CD4-positive, CD25-positive, alpha-beta regulatory T cell (primary cell): Measurements from ENCODE around the gene ADD2. TPM values are rescaled to one million over a fixed set of nuclear protein-coding genes. Genes with fewer than 3 reads are reported as not detected.

ENCODE experiments used
- ATAC-seq, 2 donors: fragments of 150-1000 bp; cut with Tn5 transposase; one replicate each; pipeline ENCODE4 v1.10.0; 2021; ENCODE audit warnings: low read depth in 2 of 2, moderate number of reproducible peaks in 2 of 2, moderate library complexity in 1 of 2
- DNase-seq, 3 donors: peaks; one replicate each; pipeline versions ENCODE4 v3.0.0 to v3.0.0-alpha.2; 2012 to 2022; ENCODE audit warnings: mixed read lengths in 1 of 3
- H3K27ac ChIP-seq: one replicate; pipeline ENCODE4 v1.7.0; 2013; ENCODE audit warnings: mild to moderate bottlenecking, low read length; ENCODE audit not compliant: insufficient read depth, poor library complexity, severe bottlenecking
- H3K27me3 ChIP-seq: one replicate; pipeline ENCODE4 v1.7.0; 2013; ENCODE audit warnings: low read length; ENCODE audit not compliant: control insufficient read depth, insufficient read depth
- H3K36me3 ChIP-seq: one replicate; pipeline ENCODE4 v1.7.0; 2013; ENCODE audit warnings: mild to moderate bottlenecking, low read length, moderate library complexity; ENCODE audit not compliant: control insufficient read depth, insufficient read depth
- H3K4me1 ChIP-seq: 2 replicates; pipeline ENCODE4 v1.7.0; 2013; ENCODE audit warnings: mild to moderate bottlenecking, low read length; ENCODE audit not compliant: insufficient read depth, control insufficient read depth, poor library complexity, severe bottlenecking
- H3K4me3 ChIP-seq: one replicate; pipeline ENCODE4 v1.7.0; 2013; ENCODE audit warnings: low read depth, mild to moderate bottlenecking, low read length, moderate library complexity
- H3K9me3 ChIP-seq, 2 experiments: 1 replicate in 1 of 2; 2 replicates in 1 of 2; pipeline ENCODE4 v1.7.0; 2013; ENCODE audit warnings: low read length in 2 of 2, mild to moderate bottlenecking in 1 of 2, moderate library complexity in 1 of 2; ENCODE audit not compliant: control insufficient read depth in 2 of 2
- H3K27ac Mint-ChIP-seq, 3 donors: one replicate each; pipeline ENCODE4 v1.8.0; 2020 to 2022; ENCODE audit warnings: mild to moderate bottlenecking in 3 of 3, mixed read lengths in 3 of 3, moderate library complexity in 2 of 3
- H3K27me3 Mint-ChIP-seq: one replicate; pipeline ENCODE4 v1.8.0; 2022; ENCODE audit warnings: mild to moderate bottlenecking, mixed read lengths
- H3K36me3 Mint-ChIP-seq: one replicate; pipeline ENCODE4 v1.8.0; 2020; ENCODE audit warnings: mixed read lengths
- H3K4me1 Mint-ChIP-seq, 4 donors: one replicate each; pipeline ENCODE4 v1.8.0; 2020 to 2022; ENCODE audit warnings: mixed read lengths in 4 of 4, mild to moderate bottlenecking in 1 of 4
- H3K4me3 Mint-ChIP-seq, 4 donors: one replicate each; pipeline ENCODE4 v1.8.0; 2020 to 2022; ENCODE audit warnings: mild to moderate bottlenecking in 4 of 4, mixed read lengths in 4 of 4, moderate library complexity in 3 of 4
- H3K9me3 Mint-ChIP-seq, 7 donors: one replicate each; pipeline ENCODE4 v1.8.0; 2020 to 2022; ENCODE audit warnings: mixed read lengths in 7 of 7, mild to moderate bottlenecking in 3 of 7, moderate library complexity in 2 of 7
- polyA plus RNA-seq, 4 donors: library from polyadenylated mRNA; unstranded; fragments of 300-500 nt; fragmentation: Illumina TruSeq; gene quantifications; one replicate each; pipeline ENCODE4 v1.2.3, GENCODE V29; 2021
- total RNA-seq: library from RNA; stranded (reverse); gene quantifications from one replicate; pipeline ENCODE4 v1.2.3, GENCODE V29; 2022

ADD2 gene
- total and polyA plus RNA-seq, 5 donors from 2014 or later = 0.02 to 0.67 TPM; not detected in 3

DNA sequence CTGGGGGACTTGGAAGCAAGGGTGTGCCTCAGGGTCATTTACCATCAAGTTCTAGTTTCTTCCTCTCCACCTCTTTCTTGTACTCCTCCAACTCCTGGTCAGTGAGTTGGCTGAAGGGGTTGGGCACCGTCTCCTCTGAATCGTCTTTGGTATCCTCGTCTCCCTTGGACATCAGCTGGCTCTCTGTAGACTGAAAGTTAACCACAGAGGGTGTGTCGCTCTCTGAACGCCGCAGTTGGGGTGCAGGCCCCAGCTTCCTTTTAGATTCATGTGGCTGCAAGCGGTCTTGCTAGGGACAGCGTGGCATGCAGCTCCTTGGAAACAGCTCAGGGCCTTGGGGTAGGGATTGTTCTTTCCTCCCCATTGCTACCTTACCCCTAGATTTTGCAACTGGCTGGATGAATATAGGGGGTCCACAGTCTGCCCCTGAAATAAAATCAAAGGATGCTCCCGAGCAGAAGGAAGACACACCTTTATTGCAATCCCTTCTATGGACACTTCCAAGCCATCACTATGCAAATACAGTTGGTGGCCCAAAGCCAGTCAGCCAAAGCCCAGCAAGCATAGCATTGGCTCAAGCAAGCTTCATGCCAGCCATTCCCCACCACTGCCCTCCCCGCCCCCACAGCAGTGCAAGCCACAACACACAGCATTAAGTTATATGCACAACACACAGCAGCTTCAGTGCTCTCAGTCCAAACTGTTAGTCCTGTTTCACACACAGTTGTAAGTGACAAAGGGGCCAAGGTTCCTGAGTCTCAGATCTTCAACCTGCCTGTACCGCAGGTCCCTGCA lies 93.2 kb downstream of the ADD2 start:
- DNase-seq (no peak), ATAC-seq (no peak)
- Mint-ChIP-seq H3K36me3 (no peaks in the 10 kb centered on the region), H3K27me3 (peaks cover 7% of the 10 kb centered on the region), H3K4me1 (peaks cover 0 to 3% (median 0%) of the 10 kb centered on the region in 4 donors), H3K27ac (no peak overlapping the region), H3K4me3 (no peak overlapping the region), H3K9me3 (peaks cover 0 to 3% (median 0%) of the 10 kb centered on the region in 7 donors)
- no peaks in the 10 kb centered on the region for H3K27me3 ChIP-seq
- no peaks in the 10 kb centered on the region for H3K4me1 ChIP-seq
- H3K36me3 ChIP-seq = no peaks in the 10 kb centered on the region
- no peak overlapping the region for H3K27ac ChIP-seq
- no peak overlapping the region for H3K4me3 ChIP-seq
- H3K9me3 ChIP-seq = no peaks in the 10 kb centered on the region

DNA sequence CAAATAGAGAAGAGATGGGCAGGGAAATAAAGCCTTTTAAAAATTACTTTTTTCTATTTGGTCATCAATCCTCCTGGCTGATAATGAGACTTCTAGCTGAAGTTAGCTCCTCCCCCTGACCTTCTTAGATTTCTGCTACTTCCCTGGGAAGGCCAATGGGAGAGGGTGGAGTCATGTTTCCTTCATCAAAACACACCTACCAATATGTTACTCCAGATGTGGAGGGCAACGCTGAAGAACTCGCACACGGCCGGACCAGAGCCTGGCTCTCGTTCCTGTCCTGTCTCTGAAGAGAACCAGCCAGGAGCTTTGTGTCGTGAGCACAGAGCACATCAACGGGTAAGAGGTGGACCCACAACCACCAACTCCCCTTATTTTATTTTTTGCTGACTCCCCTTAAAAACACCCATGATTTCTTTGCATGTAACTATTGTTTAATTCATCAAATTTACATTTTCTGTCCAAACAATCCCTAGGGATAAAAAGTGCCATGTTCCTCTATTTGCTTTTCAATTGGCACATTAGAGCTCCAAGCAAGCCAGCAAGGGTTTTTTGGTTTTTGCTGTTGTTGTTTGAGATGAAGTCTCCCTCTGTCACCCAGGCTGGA lies 94.9 kb downstream of the ADD2 start:
- Mint-ChIP-seq H3K36me3 (no peaks in the 10 kb centered on the region), H3K4me3 (no peak overlapping the region), H3K4me1 (peaks cover 0 to 3% (median 0%) of the 10 kb centered on the region in 4 donors), H3K27me3 (peaks cover 9% of the 10 kb centered on the region), H3K27ac (no peak overlapping the region), H3K9me3 (peaks cover 0 to 3% (median 0%) of the 10 kb centered on the region in 7 donors)
- Histone ChIP-seq H3K27me3 (no peaks in the 10 kb centered on the region), H3K4me3 (no peak overlapping the region), H3K27ac (no peak overlapping the region), H3K9me3 (no peaks in the 10 kb centered on the region), H3K36me3 (no peaks in the 10 kb centered on the region), H3K4me1 (no peaks in the 10 kb centered on the region)
- ATAC-seq (no peak), DNase-seq (no peak)

- no peaks in the 10 kb centered on the region for H3K27me3 ChIP-seq
- Mint-ChIP-seq H3K36me3 (no peaks in the 10 kb centered on the region), H3K27ac (no peak overlapping the region), H3K4me3 (no peak overlapping the region), H3K4me1 (peaks cover 0 to 3% (median 0%) of the 10 kb centered on the region in 4 donors), H3K9me3 (peaks cover 0 to 3% (median 0%) of the 10 kb centered on the region in 7 donors), H3K27me3 (peaks cover 4% of the 10 kb centered on the region)
- no peaks in the 10 kb centered on the region for H3K36me3 ChIP-seq
- no peak for DNase-seq
- no peaks in the 10 kb centered on the region for H3K9me3 ChIP-seq
- H3K4me1 ChIP-seq = no peaks in the 10 kb centered on the region
- no peak overlapping the region for H3K27ac ChIP-seq
- ATAC-seq = no peak
- H3K4me3 ChIP-seq = no peak overlapping the region
Measured at GRCh38 chr2:70671092-70671675, 96.8 kb downstream of the ADD2 start.

DNA sequence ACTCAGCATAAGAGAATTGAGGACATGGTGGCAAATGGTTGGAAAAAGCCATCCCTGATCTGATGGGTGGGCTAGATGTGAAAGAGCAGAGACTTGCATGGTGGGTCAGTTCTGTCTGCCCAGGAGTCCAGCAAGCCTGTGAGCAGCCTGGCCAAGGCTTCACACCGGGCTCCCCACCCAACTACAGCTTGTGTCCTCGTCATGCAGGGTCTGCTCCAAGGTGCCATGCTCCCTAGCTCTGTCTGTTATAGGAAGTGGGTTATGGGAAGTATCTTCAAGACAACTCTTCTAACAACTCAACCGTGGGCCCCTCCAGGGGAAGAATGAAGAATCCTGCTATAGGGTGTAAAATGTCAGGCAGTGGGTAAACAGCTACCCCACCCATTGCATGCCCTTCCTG lies 97.4 kb downstream of the ADD2 start:
- DNase-seq (no peak), ATAC-seq (no peak)
- Histone ChIP-seq H3K9me3 (no peaks in the 10 kb centered on the region), H3K36me3 (no peaks in the 10 kb centered on the region), H3K4me3 (no peak overlapping the region), H3K4me1 (no peaks in the 10 kb centered on the region), H3K27ac (no peak overlapping the region), H3K27me3 (no peaks in the 10 kb centered on the region)
- H3K4me1 Mint-ChIP-seq = peaks cover 0 to 3% (median 0%) of the 10 kb centered on the region in 4 donors
- H3K4me3 Mint-ChIP-seq = no peak overlapping the region
- no peaks in the 10 kb centered on the region for H3K36me3 Mint-ChIP-seq
- no peak overlapping the region for H3K27ac Mint-ChIP-seq
- H3K9me3 Mint-ChIP-seq = peaks cover 0 to 3% (median 0%) of the 10 kb centered on the region in 7 donors
- peaks cover 4% of the 10 kb centered on the region for H3K27me3 Mint-ChIP-seq

- Mint-ChIP-seq H3K36me3 (no peaks in the 10 kb centered on the region), H3K27ac (no peak overlapping the region), H3K4me3 (no peak overlapping the region), H3K27me3 (peaks cover 4% of the 10 kb centered on the region), H3K9me3 (peaks cover 0 to 3% (median 0%) of the 10 kb centered on the region in 7 donors), H3K4me1 (peaks cover 0 to 3% (median 1%) of the 10 kb centered on the region in 4 donors)
- H3K4me1 ChIP-seq = no peaks in the 10 kb centered on the region
- H3K27ac ChIP-seq = no peak overlapping the region
- no peaks in the 10 kb centered on the region for H3K9me3 ChIP-seq
- no peak overlapping the region for H3K4me3 ChIP-seq
- ATAC-seq (no peak), DNase-seq (no peak)
- no peaks in the 10 kb centered on the region for H3K27me3 ChIP-seq
- H3K36me3 ChIP-seq = no peaks in the 10 kb centered on the region
Measured at GRCh38 chr2:70670202-70670601, 97.8 kb downstream of the ADD2 start.

- Mint-ChIP-seq H3K9me3 (peaks cover 0 to 2% (median 0%) of the 10 kb centered on the region in 7 donors), H3K27me3 (peaks cover 7% of the 10 kb centered on the region)
Measured at GRCh38 chr2:70668911-70669310, 99.1 kb downstream of the ADD2 start.

GRCh38 chr2:70668432-70668831 lies 99.6 kb downstream of the ADD2 start:
- Mint-ChIP-seq H3K9me3 (peaks cover 0 to 2% (median 0%) of the 10 kb centered on the region in 7 donors), H3K4me1 (peaks cover 0 to 15% (median 5%) of the 10 kb centered on the region in 4 donors), H3K36me3 (no peaks in the 10 kb centered on the region), H3K27me3 (peaks cover 8% of the 10 kb centered on the region), H3K27ac (no peak overlapping the region), H3K4me3 (no peak overlapping the region)
- Histone ChIP-seq H3K27me3 (no peaks in the 10 kb centered on the region), H3K4me3 (no peak overlapping the region), H3K9me3 (no peaks in the 10 kb centered on the region), H3K4me1 (peaks cover 4% of the 10 kb centered on the region), H3K36me3 (no peaks in the 10 kb centered on the region), H3K27ac (no peak overlapping the region)
- DNase-seq (no peak), ATAC-seq (no peak)

More at GRCh38 chr2:70668911-70669310, 99.1 kb downstream of the ADD2 start:
- H3K27ac ChIP-seq = no peak overlapping the region
- H3K27ac Mint-ChIP-seq = no peak overlapping the region
- H3K27me3 ChIP-seq = no peaks in the 10 kb centered on the region
- DNase-seq = no peak
- no peaks in the 10 kb centered on the region for H3K36me3 ChIP-seq
- no peak for ATAC-seq
- H3K4me3 Mint-ChIP-seq = no peak overlapping the region
- H3K36me3 Mint-ChIP-seq = no peaks in the 10 kb centered on the region
- no peaks in the 10 kb centered on the region for H3K9me3 ChIP-seq
- no peak overlapping the region for H3K4me3 ChIP-seq
- peaks cover 0 to 13% (median 5%) of the 10 kb centered on the region in 4 donors for H3K4me1 Mint-ChIP-seq
- H3K4me1 ChIP-seq = peaks cover 4% of the 10 kb centered on the region
